Panc1 (cell line): Measurements from ENCODE around the gene PCYT2. TPM values are rescaled to one million over a fixed set of nuclear protein-coding genes. Genes with fewer than 3 reads are reported as not detected.

Source experiments
- ATAC-seq: fragments of 200-7000 bp; cut with Tn5 transposase; 2 replicates; pipeline ENCODE4 v1.9.1; 2020; ENCODE audit warnings: mild to moderate bottlenecking, moderate library complexity
- BruUV-seq: library from RNA; stranded (reverse); fragments of 400-500 nt; replicated peaks from 2 replicates; lab custom pipeline; 2021; lab: Mats Ljungman, UMichigan
- CTCF ChIA-PET: fragments of 300-600 bp; sonication (Branson Sonifier 250); formaldehyde crosslinking; loops from one replicate; lab custom pipeline; 2022; ENCODE audit warnings: antibody characterized with exemption; lab: Charles Lee
- POLR2A ChIA-PET: fragments of 300-600 bp; sonication (Branson Sonifier 250); formaldehyde crosslinking; loops from one replicate; lab custom pipeline; 2022; ENCODE audit warnings: antibody characterized with exemption; lab: Charles Lee
- DNase-seq: peaks from one replicate; pipeline ENCODE4 v3.0.0-alpha.2; 2010; ENCODE audit warnings: low read depth, low spot score
- H3K27ac ChIP-seq: 2 replicates; pipeline ENCODE4 v1.5.1; 2011; ENCODE audit warnings: mild to moderate bottlenecking, low read length, inconsistent platforms
- H3K27me3 ChIP-seq: fragments of 200-500 bp; sonication (Bioruptor generic); 2 replicates; pipeline ENCODE4 v1.6.0; 2014; ENCODE audit warnings: low read length, inconsistent platforms; ENCODE audit not compliant: control insufficient read depth, insufficient read depth
- H3K36me3 ChIP-seq: fragments of 200-500 bp; sonication (Bioruptor generic); 2 replicates; pipeline ENCODE4 v1.5.1; 2014; ENCODE audit warnings: inconsistent platforms, mild to moderate bottlenecking, low read length, moderate library complexity; ENCODE audit not compliant: control insufficient read depth, insufficient read depth
- H3K4me1 ChIP-seq: 2 replicates; pipeline ENCODE4 v1.5.1; 2011; ENCODE audit warnings: inconsistent platforms, mild to moderate bottlenecking, low read length, moderate library complexity; ENCODE audit not compliant: control insufficient read depth, insufficient read depth
- H3K4me3 ChIP-seq, 2 experiments: 2 replicates each; pipeline ENCODE4 v1.5.1; 2011 to 2012; ENCODE audit warnings: low read depth in 2 of 2, low read length in 2 of 2, mild to moderate bottlenecking in 2 of 2, inconsistent platforms in 1 of 2, moderate library complexity in 1 of 2
- H3K9me3 ChIP-seq: fragments of 200-500 bp; sonication (Bioruptor generic); 2 replicates; pipeline ENCODE4 v1.5.1; 2014; ENCODE audit warnings: low read depth, mild to moderate bottlenecking, inconsistent platforms, low read length, moderate library complexity; ENCODE audit not compliant: control insufficient read depth, insufficient read depth
- POLR2AphosphoS5 ChIP-seq: IDR thresholded peaks from 2 replicates; pipeline ENCODE4 v1.6.1; 2012; ENCODE audit warnings: mild to moderate bottlenecking, low read depth, low read length, moderate library complexity
- REST ChIP-seq, 2 experiments: IDR thresholded peaks; 2 replicates each; pipeline ENCODE4 v1.6.1; 2011 to 2012; ENCODE audit warnings: low read depth in 2 of 2, control low read depth in 1 of 2, low read length in 1 of 2, mild to moderate bottlenecking in 1 of 2, moderate library complexity in 1 of 2; ENCODE audit not compliant: insufficient read depth in 1 of 2
- SIN3A ChIP-seq: IDR thresholded peaks from 2 replicates; pipeline ENCODE4 v1.6.1; 2012; ENCODE audit warnings: low read depth, mild to moderate bottlenecking, low read length, moderate library complexity, borderline replicate concordance; ENCODE audit not compliant: insufficient read depth
- TCF7L2 ChIP-seq: IDR thresholded peaks from 2 replicates; pipeline ENCODE4 v1.6.1; 2011; ENCODE audit warnings: mild to moderate bottlenecking, low read depth, low read length, inconsistent platforms
- in situ Hi-C: cut with HindIII; loops from 2 replicates; pipeline ENCODE4 v1.10.0; 2016; ENCODE audit warnings: low sequenced_read_pairs, low pct_unique_long_range_greater_than_20kb
- intact Hi-C: fragments of 100-400 bp; cut with micrococcal nuclease; formaldehyde crosslinking; loops from one replicate; pipeline ENCODE4 v1.10.0; 2022; ENCODE audit not compliant: unreplicated experiment
- total RNA-seq: library from RNA; stranded (reverse); gene quantifications from one replicate; pipeline ENCODE4 v1.2.1, GENCODE V29; 2021; ENCODE audit not compliant: unreplicated experiment
- TF ChIP-seq, protein P1 (sequence below): fragments of 450-650 bp; IDR thresholded peaks from 2 replicates; pipeline ENCODE4 v1.5.1; 2017; ENCODE audit warnings: mild to moderate bottlenecking

The PCYT2 gene
- total RNA-seq, 1 experiment from 2014 or later = 91.2 TPM

GRCh38 chr17:81888988-81889595 lies 22.1 kb downstream of the PCYT2 start:
- H3K36me3 ChIP-seq = peaks cover 33% of the 10 kb centered on the region
- no peak for DNase-seq
- intact Hi-C loops = no loop called here
- POLR2A ChIA-PET = interaction anchor here (0.6 kb wide), 1 partner anchor 180 kb away, joined by 3 read pairs; no protein-coding TSS in a partner anchor
- H3K9me3 ChIP-seq = no peaks in the 10 kb centered on the region
- H3K4me1 ChIP-seq = peaks cover 9% of the 10 kb centered on the region
- H3K27me3 ChIP-seq = no peaks in the 10 kb centered on the region
- in situ Hi-C loops = no loop called here
- no peak overlapping the region for H3K4me3 ChIP-seq
- CTCF ChIA-PET = no interaction called here
- H3K27ac ChIP-seq = no peak overlapping the region; the same call in 1 of the 2 replicates
- no peak for TF ChIP-seq SIN3A
- TF ChIP-seq TCF7L2 = no peak
- TF ChIP-seq POLR2AphosphoS5 = no peak
- no peak for TF ChIP-seq REST (IDR thresholded peaks at IDR 0.05; ENCODE audit: insufficient read depth in 1 of 2, low read depth in 2 of 2, low read length in 1 of 2)
- TF ChIP-seq, protein P1, sequence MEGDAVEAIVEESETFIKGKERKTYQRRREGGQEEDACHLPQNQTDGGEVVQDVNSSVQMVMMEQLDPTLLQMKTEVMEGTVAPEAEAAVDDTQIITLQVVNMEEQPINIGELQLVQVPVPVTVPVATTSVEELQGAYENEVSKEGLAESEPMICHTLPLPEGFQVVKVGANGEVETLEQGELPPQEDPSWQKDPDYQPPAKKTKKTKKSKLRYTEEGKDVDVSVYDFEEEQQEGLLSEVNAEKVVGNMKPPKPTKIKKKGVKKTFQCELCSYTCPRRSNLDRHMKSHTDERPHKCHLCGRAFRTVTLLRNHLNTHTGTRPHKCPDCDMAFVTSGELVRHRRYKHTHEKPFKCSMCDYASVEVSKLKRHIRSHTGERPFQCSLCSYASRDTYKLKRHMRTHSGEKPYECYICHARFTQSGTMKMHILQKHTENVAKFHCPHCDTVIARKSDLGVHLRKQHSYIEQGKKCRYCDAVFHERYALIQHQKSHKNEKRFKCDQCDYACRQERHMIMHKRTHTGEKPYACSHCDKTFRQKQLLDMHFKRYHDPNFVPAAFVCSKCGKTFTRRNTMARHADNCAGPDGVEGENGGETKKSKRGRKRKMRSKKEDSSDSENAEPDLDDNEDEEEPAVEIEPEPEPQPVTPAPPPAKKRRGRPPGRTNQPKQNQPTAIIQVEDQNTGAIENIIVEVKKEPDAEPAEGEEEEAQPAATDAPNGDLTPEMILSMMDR = no peak
- no TSS peak for BruUV-seq
- ATAC-seq = no peak

DNA sequence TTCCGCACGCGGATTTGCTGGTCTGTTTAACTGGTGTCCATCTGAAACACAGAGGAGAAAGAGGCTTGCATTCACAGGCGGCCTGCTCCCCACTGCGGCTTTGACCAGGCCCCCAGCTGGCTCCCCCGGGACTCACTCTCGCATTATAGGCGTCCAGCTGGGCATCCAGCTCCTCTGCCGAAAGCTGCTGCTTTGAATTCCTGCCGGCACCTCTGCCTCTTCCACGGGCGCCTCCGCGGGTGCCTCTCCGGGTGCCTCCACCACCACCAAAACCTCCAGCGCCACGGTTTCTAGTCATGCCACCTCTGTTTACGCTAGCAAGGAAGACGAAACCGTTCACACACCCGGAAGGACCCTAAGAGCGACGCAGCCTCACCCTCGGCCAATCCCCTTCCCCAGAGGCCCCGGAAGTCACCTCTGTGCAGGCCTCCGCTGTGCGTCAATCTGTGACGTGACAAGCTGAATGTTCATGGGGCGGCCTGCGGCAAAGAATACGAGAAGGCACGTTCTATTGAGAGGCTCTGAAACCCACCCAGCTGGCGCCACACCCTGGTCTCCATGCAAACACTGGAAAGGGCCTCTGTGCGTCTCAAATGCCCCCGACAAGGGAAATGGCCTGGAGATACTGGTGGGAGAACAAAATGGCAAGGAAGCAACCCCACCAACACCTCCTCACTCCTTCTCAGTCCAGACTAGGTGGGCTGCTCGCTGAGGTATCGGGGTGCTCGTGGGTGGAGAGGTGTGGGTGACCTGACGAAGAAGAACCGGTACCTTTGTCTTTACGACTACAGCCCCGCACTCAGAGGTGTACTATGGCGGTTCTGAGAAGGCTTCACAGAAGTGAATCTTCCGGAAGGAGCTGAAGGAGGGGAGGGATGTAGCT lies 22.9 kb downstream of the PCYT2 start:
- no peak for ATAC-seq
- no peak for DNase-seq
- intact Hi-C loops = no loop called here
- Histone ChIP-seq H3K4me3 (no peak overlapping the region), H3K4me1 (peaks cover 9% of the 10 kb centered on the region), H3K9me3 (no peaks in the 10 kb centered on the region), H3K36me3 (peaks cover 33% of the 10 kb centered on the region), H3K27me3 (no peaks in the 10 kb centered on the region), H3K27ac (no peak overlapping the region; the same call in 1 of the 2 replicates)
- BruUV-seq = no TSS peak
- TF ChIP-seq POLR2AphosphoS5 (no peak), TCF7L2 (no peak), SIN3A (no peak), REST (IDR thresholded peaks at IDR 0.05; ENCODE audit: insufficient read depth in 1 of 2, low read depth in 2 of 2, low read length in 1 of 2) (no peak)
- TF ChIP-seq, protein P1 = no peak
- in situ Hi-C loops = no loop called here
- CTCF ChIA-PET = no interaction called here
- POLR2A ChIA-PET = interaction anchor here (0.6 kb wide), 1 partner anchor 179 kb away, joined by 3 read pairs; no protein-coding TSS in a partner anchor
